Measurements from ENCODE around the gene NRIP3.

DNA sequence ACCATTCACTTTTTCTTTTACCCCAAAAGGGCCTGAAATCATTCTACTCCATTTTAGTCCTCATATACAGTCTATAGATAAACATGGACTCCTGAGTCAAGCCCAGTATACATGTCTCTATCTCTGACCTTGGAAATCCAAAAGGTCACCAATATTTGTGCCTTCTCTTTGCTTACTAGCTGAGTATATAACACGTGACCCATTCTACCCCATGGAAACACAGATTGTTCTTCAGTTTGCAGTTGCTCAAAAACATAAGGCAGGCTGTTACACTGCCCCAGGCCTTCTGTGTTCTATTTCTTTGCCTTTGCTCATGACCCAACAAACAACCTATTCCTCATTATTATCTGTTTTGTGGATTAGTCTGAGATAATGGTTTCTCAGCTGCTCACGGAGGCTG lies 5.8 kb downstream of the NRIP3 start:
- TF ChIP-seq, protein P1, sequence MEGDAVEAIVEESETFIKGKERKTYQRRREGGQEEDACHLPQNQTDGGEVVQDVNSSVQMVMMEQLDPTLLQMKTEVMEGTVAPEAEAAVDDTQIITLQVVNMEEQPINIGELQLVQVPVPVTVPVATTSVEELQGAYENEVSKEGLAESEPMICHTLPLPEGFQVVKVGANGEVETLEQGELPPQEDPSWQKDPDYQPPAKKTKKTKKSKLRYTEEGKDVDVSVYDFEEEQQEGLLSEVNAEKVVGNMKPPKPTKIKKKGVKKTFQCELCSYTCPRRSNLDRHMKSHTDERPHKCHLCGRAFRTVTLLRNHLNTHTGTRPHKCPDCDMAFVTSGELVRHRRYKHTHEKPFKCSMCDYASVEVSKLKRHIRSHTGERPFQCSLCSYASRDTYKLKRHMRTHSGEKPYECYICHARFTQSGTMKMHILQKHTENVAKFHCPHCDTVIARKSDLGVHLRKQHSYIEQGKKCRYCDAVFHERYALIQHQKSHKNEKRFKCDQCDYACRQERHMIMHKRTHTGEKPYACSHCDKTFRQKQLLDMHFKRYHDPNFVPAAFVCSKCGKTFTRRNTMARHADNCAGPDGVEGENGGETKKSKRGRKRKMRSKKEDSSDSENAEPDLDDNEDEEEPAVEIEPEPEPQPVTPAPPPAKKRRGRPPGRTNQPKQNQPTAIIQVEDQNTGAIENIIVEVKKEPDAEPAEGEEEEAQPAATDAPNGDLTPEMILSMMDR (IDR thresholded peaks at IDR 0.05) = no peak
- no peak for TF ChIP-seq POLR2A (IDR thresholded peaks at IDR 0.05)

Data from heart left ventricle (tissue), 13 donors.